B cell (primary cell): ENCODE measurements around the gene C19orf33. TPM values are rescaled to one million over a fixed set of nuclear protein-coding genes. Genes with fewer than 3 reads are reported as not detected.

Source experiments
- ATAC-seq: fragments of 200-7000 bp; cut with Tn5 transposase; one replicate; pipeline ENCODE4 v1.10.0; 2021; ENCODE audit warnings: low read depth, mild to moderate bottlenecking, moderate number of reproducible peaks, moderate library complexity
- CTCF ChIA-PET: fragments of 350-600 bp; sonication (Branson Sonifier 250); formaldehyde crosslinking; loops from one replicate; lab custom pipeline; 2021; ENCODE audit warnings: antibody characterized with exemption, inconsistent platforms; lab: Charles Lee
- POLR2A ChIA-PET: fragments of 350-600 bp; sonication (Branson Sonifier 250); formaldehyde crosslinking; loops from one replicate; lab custom pipeline; 2021; ENCODE audit warnings: antibody characterized with exemption; lab: Charles Lee
- DNase-seq: peaks from one replicate; pipeline ENCODE4 v3.0.0; 2013
- H2AFZ ChIP-seq: 2 replicates; pipeline ENCODE4 v1.6.1; 2012; ENCODE audit warnings: mild to moderate bottlenecking, low read depth, low read length; ENCODE audit not compliant: insufficient read depth, poor library complexity, severe bottlenecking
- H3K27ac ChIP-seq, 2 donors: 1 replicate in 1 of 2; 2 replicates in 1 of 2; pipeline ENCODE4 v1.5.1; 2012 to 2013; ENCODE audit warnings: low read length in 2 of 2, mild to moderate bottlenecking in 2 of 2, moderate library complexity in 1 of 2
- H3K27me3 ChIP-seq, 4 experiments: fragments of 200-600 bp in 1 of 4; sonication (generic) in 1 of 4; replicated peaks in 1 of 4; 1 replicate in 2 of 4; 2 replicates in 2 of 4; pipeline versions ENCODE4 v1.6.1 to v1.7.0; 2013 to 2016; ENCODE audit warnings: low read length in 3 of 4, mild to moderate bottlenecking in 2 of 4, mixed read lengths in 1 of 4, moderate library complexity in 1 of 4; ENCODE audit not compliant: insufficient read depth in 4 of 4, control insufficient read depth in 3 of 4; ENCODE audit errors: control extremely low read depth in 1 of 4
- H3K36me3 ChIP-seq, 2 experiments: replicated peaks in 1 of 2; 1 replicate in 1 of 2; 2 replicates in 1 of 2; pipeline versions ENCODE4 v1.6.1 to v1.7.1; 2013; ENCODE audit warnings: low read length in 1 of 2; ENCODE audit not compliant: insufficient read depth in 2 of 2, control insufficient read depth in 1 of 2; ENCODE audit errors: control extremely low read depth in 1 of 2, extremely low read depth in 1 of 2
- H3K4me1 ChIP-seq, 2 donors: fragments of 200-600 bp in 1 of 2; sonication (generic) in 1 of 2; 1 replicate in 1 of 2; 2 replicates in 1 of 2; pipeline versions ENCODE4 v1.5.1 to v1.6.1; 2013 to 2017; ENCODE audit warnings: low read length in 2 of 2; ENCODE audit not compliant: control insufficient read depth in 2 of 2, insufficient read depth in 2 of 2
- H3K4me2 ChIP-seq: replicated peaks from 2 replicates; pipeline ENCODE3; 2012; ENCODE audit warnings: mild to moderate bottlenecking, low read depth, low read length; ENCODE audit not compliant: poor library complexity, severe bottlenecking
- H3K4me3 ChIP-seq, 5 experiments: fragments of 200-600 bp in 1 of 5; sonication (generic) in 1 of 5; 1 replicate in 3 of 5; 2 replicates in 2 of 5; pipeline versions ENCODE4 v1.5.1 to v1.7.0; 2011 to 2016; ENCODE audit warnings: low read length in 4 of 5, mild to moderate bottlenecking in 4 of 5, low read depth in 2 of 5, control low read depth in 1 of 5, moderate library complexity in 1 of 5; ENCODE audit not compliant: insufficient read depth in 1 of 5; ENCODE audit errors: control extremely low read depth in 1 of 5, extremely low read depth in 1 of 5
- H3K79me2 ChIP-seq: fragments of 200-600 bp; sonication (generic); one replicate; pipeline ENCODE4 v1.6.0; 2016; ENCODE audit warnings: low read length; ENCODE audit not compliant: control insufficient read depth, insufficient read depth
- H3K9ac ChIP-seq: fragments of 200-600 bp; sonication (generic); 2 replicates; pipeline ENCODE4 v1.6.1; 2017; ENCODE audit warnings: mild to moderate bottlenecking, low read length, moderate library complexity
- H3K9me3 ChIP-seq, 3 donors: one replicate each; pipeline versions ENCODE4 v1.6.1 to v1.7.1; 2013; ENCODE audit warnings: low read length in 2 of 3; ENCODE audit not compliant: control insufficient read depth in 2 of 3, insufficient read depth in 1 of 3; ENCODE audit errors: control extremely low read depth in 1 of 3
- H4K20me1 ChIP-seq: 2 replicates; pipeline ENCODE4 v1.6.0; 2012; ENCODE audit warnings: mild to moderate bottlenecking, low read length; ENCODE audit not compliant: insufficient read depth, control insufficient read depth, poor library complexity, severe bottlenecking
- H3K27ac Mint-ChIP-seq: one replicate; pipeline ENCODE4 v1.8.0; 2021; ENCODE audit warnings: mixed read lengths
- H3K27me3 Mint-ChIP-seq: one replicate; pipeline ENCODE4 v1.8.0; 2021; ENCODE audit warnings: mixed read lengths
- H3K4me1 Mint-ChIP-seq: one replicate; pipeline ENCODE4 v1.8.0; 2021; ENCODE audit warnings: mixed read lengths
- H3K4me3 Mint-ChIP-seq: one replicate; pipeline ENCODE4 v1.8.0; 2021; ENCODE audit warnings: mixed read lengths
- H3K9me3 Mint-ChIP-seq: one replicate; pipeline ENCODE4 v1.8.0; 2022; ENCODE audit warnings: mixed read lengths; ENCODE audit not compliant: insufficient read depth
- EZH2 ChIP-seq: IDR thresholded peaks from 2 replicates; pipeline ENCODE4 v1.6.1; 2012; ENCODE audit warnings: borderline replicate concordance, low read depth, mild to moderate bottlenecking, moderate library complexity, low read length; ENCODE audit not compliant: insufficient read depth, poor library complexity, severe bottlenecking
- WGBS: methylation state at CpG from one replicate; pipeline ENCODE4 v1.1.5; 2013; ENCODE audit warnings: missing lambda C conversion rate; ENCODE audit not compliant: insufficient coverage; 5-methylcytosine and 5-hydroxymethylcytosine counted together
- intact Hi-C: fragments of 100-400 bp; cut with micrococcal nuclease; formaldehyde crosslinking; loops from one replicate; pipeline ENCODE4 v1.10.0; 2022
- polyA plus RNA-seq: library from polyadenylated mRNA; depleted of rRNA; stranded (reverse); fragments of >200 nt; gene quantifications from 2 replicates; pipeline ENCODE4 v1.2.3, GENCODE V29; 2012
- total RNA-seq, 2 donors: library from RNA; stranded (reverse); fragments of 120-200 nt in 1 of 2; gene quantifications; 1 replicate in 1 of 2; 2 replicates in 1 of 2; pipeline versions ENCODE4 v1.2.3 to v1.2.4, GENCODE V29; 2013 to 2022
- TF ChIP-seq, protein P1 (sequence below): fragments of 200-600 bp; IDR thresholded peaks from one replicate; pipeline ENCODE4 v1.8.0; 2022; ENCODE audit warnings: antibody characterized with exemption, mild to moderate bottlenecking

The C19orf33 gene
- total and polyA plus RNA-seq, 2 donors (not counting 1 experiment from before 2014, with no cell fraction given) = 1.2 TPM; not detected in 1

- intact Hi-C loops = no loop called here
- Histone ChIP-seq H3K27me3 (no peaks in the 10 kb centered on the region), H2AFZ (no peak overlapping the region), H3K4me3 (no peak overlapping the region), H3K4me1 (peaks cover 2 to 7% of the 10 kb centered on the region in 2 donors), H3K36me3 (peaks cover 0 to 15% of the 10 kb centered on the region in 2 experiments), H3K9ac (no peak overlapping the region), H4K20me1 (no peaks in the 10 kb centered on the region), H3K9me3 (no peaks in the 10 kb centered on the region), H3K4me2 (no peak overlapping the region), H3K27ac (no peak overlapping the region), H3K79me2 (no peaks in the 10 kb centered on the region)
- DNase-seq = no peak
- no peaks in the 10 kb centered on the region for H3K27me3 Mint-ChIP-seq
- no peaks in the 10 kb centered on the region for H3K9me3 Mint-ChIP-seq
- peaks cover 16% of the 10 kb centered on the region for H3K4me1 Mint-ChIP-seq
- ChIA-PET CTCF (no interaction called here), POLR2A (interaction anchor here (0.5 kb wide), 1 partner anchor 386 kb away, joined by 4 read pairs; no protein-coding TSS in a partner anchor)
- no CpG with 5 or more reads among the region's 2 CpGs for WGBS
- H3K4me3 Mint-ChIP-seq = no peak overlapping the region
- TF ChIP-seq, protein P1, sequence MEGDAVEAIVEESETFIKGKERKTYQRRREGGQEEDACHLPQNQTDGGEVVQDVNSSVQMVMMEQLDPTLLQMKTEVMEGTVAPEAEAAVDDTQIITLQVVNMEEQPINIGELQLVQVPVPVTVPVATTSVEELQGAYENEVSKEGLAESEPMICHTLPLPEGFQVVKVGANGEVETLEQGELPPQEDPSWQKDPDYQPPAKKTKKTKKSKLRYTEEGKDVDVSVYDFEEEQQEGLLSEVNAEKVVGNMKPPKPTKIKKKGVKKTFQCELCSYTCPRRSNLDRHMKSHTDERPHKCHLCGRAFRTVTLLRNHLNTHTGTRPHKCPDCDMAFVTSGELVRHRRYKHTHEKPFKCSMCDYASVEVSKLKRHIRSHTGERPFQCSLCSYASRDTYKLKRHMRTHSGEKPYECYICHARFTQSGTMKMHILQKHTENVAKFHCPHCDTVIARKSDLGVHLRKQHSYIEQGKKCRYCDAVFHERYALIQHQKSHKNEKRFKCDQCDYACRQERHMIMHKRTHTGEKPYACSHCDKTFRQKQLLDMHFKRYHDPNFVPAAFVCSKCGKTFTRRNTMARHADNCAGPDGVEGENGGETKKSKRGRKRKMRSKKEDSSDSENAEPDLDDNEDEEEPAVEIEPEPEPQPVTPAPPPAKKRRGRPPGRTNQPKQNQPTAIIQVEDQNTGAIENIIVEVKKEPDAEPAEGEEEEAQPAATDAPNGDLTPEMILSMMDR = no peak
- no peak for TF ChIP-seq EZH2
- no peak for ATAC-seq
- H3K27ac Mint-ChIP-seq = no peak overlapping the region
Observed at GRCh38 chr19:38310279-38310670, 6.2 kb downstream of the C19orf33 start.

DNA sequence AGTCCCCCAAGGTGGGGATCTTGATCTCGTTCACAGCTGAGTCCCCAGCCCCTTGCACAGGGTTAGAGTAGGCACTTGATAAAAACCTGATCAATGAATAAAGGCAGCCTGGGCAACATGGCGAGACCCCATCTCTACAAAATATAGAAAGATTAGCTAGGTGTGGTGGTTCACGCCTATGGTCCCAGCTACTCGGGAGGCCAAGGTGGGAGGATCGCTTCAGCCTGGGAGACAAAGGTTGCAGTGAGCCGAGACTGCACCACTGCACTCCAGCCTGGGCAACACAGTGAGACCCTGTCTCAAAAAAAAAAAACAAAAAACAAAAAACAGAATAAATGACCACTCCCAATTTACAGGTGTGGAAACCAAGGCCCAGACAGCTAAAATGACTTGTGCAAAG is 6.9 kb downstream of the C19orf33 start:
- no peak overlapping the region for H3K4me3 Mint-ChIP-seq
- intact Hi-C loops = no loop called here
- H2AFZ ChIP-seq = no peak overlapping the region
- no peaks in the 10 kb centered on the region for H3K79me2 ChIP-seq
- H3K9me3 Mint-ChIP-seq = no peaks in the 10 kb centered on the region
- TF ChIP-seq, protein P1 = no peak
- no peak for TF ChIP-seq EZH2
- no peak overlapping the region for H3K4me2 ChIP-seq
- peaks cover 5 to 9% of the 10 kb centered on the region in 2 donors for H3K4me1 ChIP-seq
- 97% methylated on average over 4 of the region's 6 CpGs for WGBS
- no peak overlapping the region for H3K4me3 ChIP-seq
- DNase-seq (no peak), ATAC-seq (no peak)
- CTCF ChIA-PET = interaction anchor here (0.7 kb wide), 1 partner anchor 1537 kb away, joined by 4 read pairs; no protein-coding TSS in a partner anchor
- POLR2A ChIA-PET = no interaction called here
- no peak overlapping the region for H3K27ac Mint-ChIP-seq
- peaks cover 0 to 14% of the 10 kb centered on the region in 2 experiments for H3K36me3 ChIP-seq
- peaks cover 17% of the 10 kb centered on the region for H3K4me1 Mint-ChIP-seq
- H3K27me3 ChIP-seq = no peaks in the 10 kb centered on the region
- no peak overlapping the region for H3K9ac ChIP-seq
- H3K9me3 ChIP-seq = no peaks in the 10 kb centered on the region
- H3K27me3 Mint-ChIP-seq = no peaks in the 10 kb centered on the region
- H4K20me1 ChIP-seq = no peaks in the 10 kb centered on the region
- H3K27ac ChIP-seq = no peak overlapping the region
